Erythroblast (primary cell): Measurements from ENCODE around the gene CFAP210.

Experiments used
- GATA1 ChIP-seq: IDR thresholded peaks from 2 replicates; pipeline ENCODE4 v1.6.1; 2011; ENCODE audit warnings: low read depth, mild to moderate bottlenecking, control low read depth, low read length, moderate library complexity
- POLR2A ChIP-seq: IDR thresholded peaks from 2 replicates; pipeline ENCODE4 v1.6.1; 2011; ENCODE audit warnings: mild to moderate bottlenecking, low read length

- TF ChIP-seq POLR2A: no peak
- TF ChIP-seq GATA1: no peak
Observed at GRCh38 chr2:169656164-169656563, 38.0 kb downstream of the CFAP210 start.
